Sigmoid colon (tissue), 4 donors: Measurements from ENCODE around the gene EPAS1.

Experiments used
- CTCF ChIP-seq, 4 experiments: fragments of 450-650 bp in 3 of 4; fragments of 200-600 bp in 1 of 4; IDR thresholded peaks; one replicate each; pipeline ENCODE4 v1.5.1; 2016 to 2019; ENCODE audit warnings: antibody characterized with exemption in 4 of 4, mild to moderate bottlenecking in 3 of 4, moderate library complexity in 2 of 4
- EP300 ChIP-seq, 4 donors: sonication (generic); formaldehyde crosslinking; IDR thresholded peaks; one replicate each; pipeline ENCODE4 v1.6.1; 2017; ENCODE audit warnings: antibody characterized with exemption in 4 of 4
- POLR2AphosphoS5 ChIP-seq, 4 donors: sonication (generic); formaldehyde crosslinking; IDR thresholded peaks; one replicate each; pipeline ENCODE4 v1.6.1; 2017; ENCODE audit warnings: antibody characterized with exemption in 4 of 4

- TF ChIP-seq EP300 (IDR thresholded peaks at IDR 0.05) (no peak), POLR2AphosphoS5 (IDR thresholded peaks at IDR 0.05) (no peak), CTCF (IDR thresholded peaks at IDR 0.05) (no peak)
These were observed 95.5 kb downstream of the EPAS1 start for GRCh38 chr2:46392561-46393346.
